Activated naive CD4-positive, alpha-beta T cell treated with anti-CD3 and anti-CD28 coated beads, Interleukin-2, amount 50 U/mL, for 72 hours (primary cell): ENCODE results near the gene DNAJC5. TPM values are rescaled to one million over a fixed set of nuclear protein-coding genes. Genes with fewer than 3 reads are reported as not detected.
"Not testable (repeated sequence)": the region's sequence is repeated elsewhere in the genome, so short reads cannot be mapped to it uniquely, and the experiment has no call there.

ENCODE experiments used
- ATAC-seq, 2 donors: fragments of 150-1000 bp; cut with Tn5 transposase; 2 replicates each; pipeline ENCODE4 v1.10.0; 2021; ENCODE audit warnings: mild to moderate bottlenecking in 2 of 2, moderate library complexity in 2 of 2
- DNase-seq, 2 donors: peaks; one replicate each; pipeline ENCODE4 v3.0.0; 2021 to 2022; ENCODE audit warnings: low spot score in 2 of 2
- H3K27ac Mint-ChIP-seq, 2 donors: one replicate each; pipeline ENCODE4 v1.8.0; 2022; ENCODE audit warnings: mild to moderate bottlenecking in 2 of 2, mixed read lengths in 2 of 2
- H3K36me3 Mint-ChIP-seq, 2 donors: one replicate each; pipeline ENCODE4 v1.8.0; 2022; ENCODE audit warnings: mixed read lengths in 2 of 2
- H3K9me3 Mint-ChIP-seq, 2 donors: one replicate each; pipeline ENCODE4 v1.8.0; 2022; ENCODE audit warnings: mixed read lengths in 2 of 2
- total RNA-seq, 2 donors: library from RNA; stranded (reverse); gene quantifications; one replicate each; pipeline ENCODE4 v1.2.3, GENCODE V29; 2022

Gene DNAJC5, protein sequence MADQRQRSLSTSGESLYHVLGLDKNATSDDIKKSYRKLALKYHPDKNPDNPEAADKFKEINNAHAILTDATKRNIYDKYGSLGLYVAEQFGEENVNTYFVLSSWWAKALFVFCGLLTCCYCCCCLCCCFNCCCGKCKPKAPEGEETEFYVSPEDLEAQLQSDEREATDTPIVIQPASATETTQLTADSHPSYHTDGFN
- 10 to 100 TPM; 30.7 to 41.9 TPM for total RNA-seq

DNA sequence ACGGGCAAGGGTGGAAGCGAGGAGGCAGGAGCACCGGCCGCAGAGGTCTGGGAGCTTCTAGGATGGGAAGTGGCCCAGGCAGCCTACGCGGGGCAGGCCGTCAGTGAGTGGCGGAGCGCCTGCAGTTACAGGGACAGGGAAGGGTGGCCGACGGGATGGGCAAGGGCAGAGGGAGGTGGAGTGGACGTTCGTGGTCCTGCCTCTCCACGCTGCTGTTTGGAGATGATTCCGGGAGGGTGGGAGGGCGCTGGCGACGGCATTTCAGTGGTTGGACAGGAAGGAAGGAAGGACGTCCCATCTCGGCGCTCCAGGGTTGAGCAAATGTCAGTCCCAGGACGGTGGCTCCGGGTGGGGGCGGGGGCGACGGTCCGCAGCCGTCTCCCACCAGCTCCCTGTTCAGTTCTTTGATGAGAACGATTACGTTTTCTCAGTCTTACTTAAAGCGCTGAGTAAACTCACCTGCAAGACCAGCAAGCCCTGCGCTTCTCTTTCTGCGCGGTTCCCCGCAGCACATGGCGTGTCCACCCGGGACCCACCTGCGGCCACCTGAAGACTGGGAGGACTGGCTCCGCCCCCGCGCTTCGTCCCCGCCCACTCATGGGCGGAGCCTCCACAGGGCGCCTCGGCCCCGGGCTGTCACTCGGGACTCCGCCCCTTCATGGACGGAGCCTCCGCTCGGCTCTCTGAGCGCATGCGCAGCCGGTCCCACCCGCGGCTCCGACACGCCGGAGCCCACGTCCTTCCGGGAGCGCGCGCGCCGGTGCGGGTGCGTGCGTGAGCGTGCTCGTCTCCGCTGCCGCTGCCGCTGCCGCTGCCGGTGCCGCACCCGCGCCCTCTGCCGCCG, at the start of gene DNAJC5:
Gene DNAJC5 (plus strand): TSS at position 769 of the 844 bp plus-strand sequence. CDS start 33,220 bp downstream, outside the sequence.
- Mint-ChIP-seq H3K36me3 (peaks cover 8 to 26% of the 10 kb centered on the region in 2 donors), H3K27ac (peak within 1 kb of the TSS; percentile 97 to 98), H3K9me3 (no peaks in the 10 kb centered on the region)
- DNase-seq, result peak; percentile 96 to 97
- peak; percentile 75 to 87 for ATAC-seq

DNA sequence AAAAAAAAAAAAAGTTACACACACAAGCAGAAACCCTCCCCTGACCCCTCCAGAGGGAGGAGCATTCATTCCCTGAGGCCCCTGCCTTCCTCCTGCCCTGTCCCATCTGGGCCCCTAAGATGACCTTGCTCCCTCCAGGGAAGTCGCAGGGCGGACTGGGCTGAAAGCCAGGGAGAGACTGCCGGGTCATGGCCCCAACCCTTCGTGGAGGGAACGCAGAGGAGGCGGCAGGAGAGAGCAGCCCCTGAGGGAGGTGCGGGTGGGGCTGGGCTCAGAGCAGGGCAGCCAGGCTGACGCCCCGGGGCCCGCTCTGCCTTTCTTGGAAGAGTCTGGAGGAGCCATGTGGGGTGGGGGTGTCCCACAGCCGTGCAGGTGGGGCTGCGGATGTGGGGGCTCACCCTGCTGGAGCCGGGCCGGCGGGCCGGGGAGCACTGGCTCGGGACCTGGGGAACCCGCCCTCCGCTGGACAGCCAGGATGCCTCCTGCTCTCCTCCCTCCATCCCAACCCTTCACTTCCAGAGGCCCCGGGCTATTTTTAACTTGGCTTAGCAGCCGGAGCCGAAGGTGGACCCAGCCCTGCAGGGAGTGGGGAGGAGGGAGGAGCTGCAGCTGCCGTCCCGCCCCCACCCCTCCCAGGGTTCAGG, 48.7 kb upstream of the DNAJC5 start:
- H3K9me3 Mint-ChIP-seq, result no peaks in the 10 kb centered on the region
- ATAC-seq, result no peak

DNA sequence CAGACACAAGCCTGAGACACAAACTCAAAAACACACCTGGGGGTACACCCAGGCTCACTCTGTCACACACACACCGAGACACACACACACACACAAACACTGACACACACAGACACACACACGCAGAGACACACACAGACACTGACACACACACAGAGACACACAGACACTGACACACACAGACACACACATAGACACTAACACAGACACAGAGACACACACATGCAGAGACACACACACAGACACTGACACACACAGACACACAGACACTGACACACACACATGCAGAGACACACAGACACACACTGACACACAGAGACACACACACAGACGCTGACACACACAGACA, 48.1 kb upstream of the DNAJC5 start:
- H3K9me3 Mint-ChIP-seq, result no peaks in the 10 kb centered on the region
- H3K27ac Mint-ChIP-seq, result no peak overlapping the region
- ATAC-seq (no peak), DNase-seq (no peak)
- no peaks in the 10 kb centered on the region for H3K36me3 Mint-ChIP-seq

More for the DNA sequence above, 48.7 kb upstream of the DNAJC5 start:
- no peak overlapping the region for H3K27ac Mint-ChIP-seq
- no peak for DNase-seq
- no peaks in the 10 kb centered on the region for H3K36me3 Mint-ChIP-seq

DNA sequence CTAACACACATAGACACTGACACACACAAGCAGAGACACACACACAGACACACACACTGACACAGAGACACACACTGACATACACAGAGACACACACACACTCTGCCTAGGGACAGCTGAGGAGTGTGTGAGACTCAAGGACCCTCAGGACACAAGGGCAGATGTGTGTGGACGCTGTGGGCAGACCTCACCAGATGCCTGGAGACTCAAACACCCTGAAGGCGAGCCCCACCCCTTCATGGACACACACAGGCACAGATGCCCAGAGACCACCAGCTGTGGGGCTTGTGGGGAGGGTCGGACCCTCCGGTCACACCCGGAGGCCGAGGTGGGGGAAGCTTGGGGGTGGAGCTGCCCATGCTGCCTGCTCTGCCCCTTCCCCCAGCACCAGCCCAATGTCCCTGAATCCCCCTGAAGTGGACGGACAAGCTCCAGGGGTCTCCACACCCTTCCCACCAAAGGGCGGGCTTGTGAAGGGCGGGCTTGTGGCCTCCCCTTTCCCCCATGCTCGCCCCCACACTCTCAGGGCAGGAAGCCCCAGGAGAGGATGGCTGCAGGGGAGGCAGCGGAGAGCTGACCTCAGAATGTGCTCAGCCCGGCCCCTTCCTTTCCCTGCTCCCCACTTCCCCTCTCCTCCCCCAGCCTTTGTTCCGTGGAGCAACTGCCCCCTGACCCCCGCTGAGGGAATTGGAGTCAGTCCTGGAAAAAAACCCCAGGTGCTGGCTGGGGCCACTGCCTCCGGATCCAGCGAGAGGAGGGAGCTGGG, 47.5 kb upstream of the DNAJC5 start:
- Mint-ChIP-seq H3K9me3 (no peaks in the 10 kb centered on the region), H3K27ac (no peak overlapping the region), H3K36me3 (no peaks in the 10 kb centered on the region)
- ATAC-seq, result no peak
- no peak for DNase-seq

GRCh38 chr20:63848003-63848911, 46.7 kb upstream of the DNAJC5 start:
- ATAC-seq (no peak), DNase-seq (no peak)
- Mint-ChIP-seq H3K36me3 (no peaks in the 10 kb centered on the region), H3K9me3 (no peaks in the 10 kb centered on the region), H3K27ac (no peak overlapping the region)

- ATAC-seq (peak; percentile 90 to 96), DNase-seq (peak; percentile 55 to 75)
- Mint-ChIP-seq H3K36me3 (no peaks in the 10 kb centered on the region), H3K27ac (no peak overlapping the region), H3K9me3 (no peaks in the 10 kb centered on the region)
These were observed 44.0 kb upstream of the DNAJC5 start for GRCh38 chr20:63850689-63851547.

GRCh38 chr20:63851548-63851943, 43.4 kb upstream of the DNAJC5 start:
- not testable (repeated sequence) for ATAC-seq, H3K9me3 Mint-ChIP-seq, H3K36me3 Mint-ChIP-seq, DNase-seq, H3K27ac Mint-ChIP-seq

DNA sequence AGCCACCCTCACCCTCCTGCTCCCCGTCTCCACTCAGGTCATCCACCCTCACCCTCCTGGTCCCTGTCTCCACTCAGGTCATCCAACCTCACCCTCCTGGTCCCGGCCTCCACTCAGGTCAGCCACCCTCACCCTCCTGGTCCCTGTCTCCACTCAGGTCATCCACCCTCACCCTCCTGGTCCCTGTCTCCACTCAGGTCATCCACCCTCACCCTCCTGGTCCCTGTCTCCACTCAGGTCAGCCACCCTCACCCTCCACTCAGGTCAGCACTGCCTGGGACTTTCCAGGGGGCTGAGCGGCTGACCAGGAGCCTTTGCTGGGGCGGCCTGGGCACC, 41.2 kb upstream of the DNAJC5 start:
- ATAC-seq, DNase-seq, H3K27ac Mint-ChIP-seq, H3K36me3 Mint-ChIP-seq, H3K9me3 Mint-ChIP-seq: not testable (repeated sequence)

DNA sequence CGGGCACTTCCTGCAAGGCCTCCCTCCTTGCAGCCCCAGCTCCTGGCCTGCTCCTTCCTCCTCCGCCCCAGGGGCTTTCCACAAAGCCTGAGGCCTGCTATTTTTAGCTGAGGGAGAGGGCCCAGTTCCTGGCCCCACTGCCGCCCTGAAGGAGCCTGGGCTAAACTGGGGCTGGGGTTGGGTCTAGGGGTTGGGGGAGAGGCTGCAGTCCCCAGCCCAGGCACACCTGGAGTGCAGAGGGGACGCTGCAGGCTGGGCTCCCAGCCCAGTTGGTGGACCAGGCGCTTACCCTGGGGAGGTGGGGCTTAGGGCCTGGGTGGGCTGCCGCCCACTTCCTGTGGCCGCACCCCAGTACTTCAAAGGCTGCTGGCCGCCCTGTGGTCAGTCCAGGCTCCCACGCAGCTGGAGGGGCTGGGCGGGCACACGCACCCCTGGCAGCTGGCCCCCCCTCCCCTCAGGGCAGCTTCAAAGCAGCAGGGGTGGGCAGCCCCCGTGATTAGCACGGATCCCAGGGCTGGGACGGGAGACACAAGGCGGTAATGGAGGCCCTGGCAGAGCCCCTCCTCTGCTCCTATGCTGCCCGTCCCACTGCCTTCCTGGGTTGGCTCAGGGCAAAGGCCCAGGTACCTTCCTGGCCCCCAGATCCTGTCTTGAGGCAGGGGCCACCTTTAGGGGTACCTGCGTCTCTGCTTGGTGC, 40.7 kb upstream of the DNAJC5 start:
- Mint-ChIP-seq H3K9me3 (no peaks in the 10 kb centered on the region), H3K27ac (no peak overlapping the region), H3K36me3 (no peaks in the 10 kb centered on the region)
- ATAC-seq (no peak), DNase-seq (no peak)

DNA sequence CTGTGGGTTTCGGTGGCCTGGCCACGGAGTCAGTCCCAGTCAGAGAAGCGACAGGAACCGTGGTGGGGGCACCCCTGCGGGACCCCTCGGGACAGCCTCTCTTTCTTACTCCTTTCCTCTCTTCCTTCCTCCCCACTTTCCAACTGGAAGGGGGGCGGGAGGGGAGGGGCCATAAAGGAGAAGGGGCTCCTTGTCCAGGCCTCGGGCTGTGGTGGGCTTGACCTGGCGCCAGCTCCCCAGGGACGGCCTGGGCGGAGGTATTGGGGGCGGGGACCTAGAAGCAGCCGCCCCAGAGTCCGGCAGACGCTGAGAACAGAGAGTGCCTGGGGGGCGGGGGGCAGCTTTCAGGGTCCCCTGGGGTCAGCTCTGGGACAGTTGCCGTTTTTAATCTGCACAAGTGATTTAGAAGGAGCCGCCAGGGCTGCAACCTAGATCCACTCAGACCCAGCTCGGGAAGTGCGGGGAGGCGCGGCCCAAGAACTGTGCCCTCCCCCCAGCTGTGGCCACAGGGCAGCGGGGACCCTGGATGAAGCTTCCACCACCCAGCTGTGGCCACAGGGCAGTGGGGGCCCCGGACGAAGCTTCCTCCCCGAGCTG, 40.1 kb upstream of the DNAJC5 start:
- DNase-seq (no peak), ATAC-seq (no peak)
- no peaks in the 10 kb centered on the region for H3K36me3 Mint-ChIP-seq
- no peaks in the 10 kb centered on the region for H3K9me3 Mint-ChIP-seq
- no peak overlapping the region for H3K27ac Mint-ChIP-seq

DNA sequence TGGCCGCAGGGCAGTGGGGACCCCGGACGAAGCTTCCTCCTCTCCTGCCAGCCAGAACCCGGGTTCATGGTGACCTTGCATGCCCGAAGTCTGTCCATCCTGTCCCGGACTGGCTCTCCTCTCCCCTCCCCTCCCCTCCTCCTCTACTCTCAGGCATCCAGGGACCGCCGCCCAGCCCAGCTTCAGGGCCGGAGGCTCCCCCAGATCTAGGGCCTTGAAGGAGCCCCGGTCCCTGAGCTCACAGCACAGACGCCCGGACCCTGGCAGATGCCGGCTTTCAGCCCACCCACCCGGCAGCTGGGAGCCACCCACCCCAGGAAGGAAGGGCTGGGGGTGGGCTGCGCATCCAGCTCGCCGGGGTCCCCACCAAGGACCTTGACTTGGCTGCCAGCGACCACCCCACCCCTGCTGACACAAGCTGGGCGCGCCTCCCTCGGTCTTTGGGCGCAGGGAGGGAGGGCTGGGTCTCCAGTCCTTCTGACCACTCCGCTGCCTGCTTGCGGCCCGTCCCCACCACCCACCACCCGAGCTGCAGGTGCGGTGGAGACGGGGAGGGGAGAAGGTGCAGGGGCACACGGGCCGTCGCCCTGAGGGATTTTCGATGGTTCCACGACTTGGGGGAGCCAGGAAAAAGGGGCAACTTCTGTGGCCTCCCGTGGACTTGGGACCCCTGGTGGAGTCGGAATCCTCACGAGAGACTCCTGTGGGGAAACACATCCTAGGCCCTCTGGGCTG, 39.4 kb upstream of the DNAJC5 start:
- Mint-ChIP-seq H3K36me3 (no peaks in the 10 kb centered on the region), H3K9me3 (no peaks in the 10 kb centered on the region), H3K27ac (no peak overlapping the region)
- no peak for DNase-seq
- no peak for ATAC-seq

DNA sequence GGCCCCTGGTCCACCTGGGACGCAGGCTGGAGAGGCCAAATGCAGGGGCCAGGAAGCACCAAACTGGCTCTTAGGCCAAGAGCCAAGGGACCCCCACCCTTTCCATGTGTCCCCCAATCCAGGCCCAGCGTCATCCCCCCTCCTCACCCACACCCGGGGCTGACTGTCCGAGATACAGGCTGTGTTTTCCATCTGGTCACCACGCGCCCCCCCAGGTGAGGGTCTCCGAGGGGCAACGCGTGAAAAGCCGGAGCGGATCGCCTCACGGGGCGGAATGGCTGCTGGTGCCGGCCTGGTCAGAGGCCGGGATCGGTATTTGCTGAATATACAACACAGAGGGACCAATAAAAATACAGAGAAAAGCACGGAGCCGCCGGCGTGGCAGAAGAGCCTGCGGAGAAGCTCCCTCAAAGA, 38.8 kb upstream of the DNAJC5 start:
- no peaks in the 10 kb centered on the region for H3K36me3 Mint-ChIP-seq
- no peak overlapping the region for H3K27ac Mint-ChIP-seq
- H3K9me3 Mint-ChIP-seq, result no peaks in the 10 kb centered on the region
- DNase-seq (no peak), ATAC-seq (no peak)

DNA sequence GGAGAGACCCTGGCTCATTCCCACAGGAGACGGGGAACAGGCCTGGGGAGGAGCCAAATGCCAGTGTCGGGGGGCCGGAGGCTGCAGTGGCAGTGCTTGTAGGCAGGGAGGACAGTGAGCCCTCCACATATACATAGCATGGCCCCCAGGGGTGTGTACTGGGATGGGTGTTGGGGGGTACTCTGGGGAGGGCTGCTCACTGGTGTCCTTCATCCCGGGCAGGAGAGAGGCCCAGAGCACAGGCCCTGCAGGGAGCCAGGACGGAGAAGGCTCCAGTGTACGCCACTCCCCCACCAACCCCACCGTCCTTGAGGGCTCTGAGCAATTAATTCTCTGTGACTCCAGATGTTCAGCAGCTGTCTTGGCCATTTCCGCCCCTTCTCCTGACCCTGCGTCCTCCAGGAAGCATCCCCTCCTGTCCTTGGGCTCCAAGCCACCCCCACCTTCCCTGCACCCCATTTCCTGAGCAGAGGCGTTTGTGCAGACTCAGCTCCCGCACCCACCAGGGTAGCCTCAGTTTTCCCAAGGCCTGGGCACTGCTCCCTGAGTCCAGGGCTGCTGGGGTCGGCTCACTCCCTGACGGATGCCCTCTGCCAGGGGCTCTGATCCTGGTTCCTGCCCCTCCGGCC, 37.0 kb upstream of the DNAJC5 start:
- DNase-seq (no peak), ATAC-seq (no peak)
- H3K36me3 Mint-ChIP-seq, result no peaks in the 10 kb centered on the region
- H3K9me3 Mint-ChIP-seq, result no peaks in the 10 kb centered on the region
- no peak overlapping the region for H3K27ac Mint-ChIP-seq
